Thoracic aorta (tissue), 2 donors: ENCODE data around the gene ELAVL2. TPM values are rescaled to one million over a fixed set of nuclear protein-coding genes. Genes with fewer than 3 reads are reported as not detected.

Source experiments
- ATAC-seq: fragments of 150-250 bp; one replicate; pipeline ENCODE4 v1.8.0; 2017; ENCODE audit warnings: low read depth; ENCODE audit not compliant: insufficient number of reproducible peaks, low FRiP score
- DNase-seq: peaks from one replicate; pipeline ENCODE4 v3.0.0-alpha.2; 2020; ENCODE audit warnings: low spot score
- H3K27ac ChIP-seq, 2 donors: fragments of 200-600 bp; sonication (generic); 1 replicate in 1 of 2; 2 replicates in 1 of 2; pipeline ENCODE4 v1.5.1; 2016; ENCODE audit warnings: mild to moderate bottlenecking in 2 of 2, moderate library complexity in 2 of 2
- H3K27me3 ChIP-seq: fragments of 200-600 bp; sonication (generic); replicated peaks from 2 replicates; pipeline ENCODE4 v1.6.0; 2016; ENCODE audit warnings: mild to moderate bottlenecking; ENCODE audit not compliant: insufficient read depth
- H3K36me3 ChIP-seq: fragments of 200-600 bp; sonication (generic); one replicate; pipeline ENCODE4 v1.5.1; 2016
- H3K4me1 ChIP-seq, 2 donors: fragments of 200-600 bp; sonication (generic); 1 replicate in 1 of 2; 2 replicates in 1 of 2; pipeline versions ENCODE4 v1.5.1 to v1.6.0; 2016; ENCODE audit warnings: low read depth in 2 of 2, mild to moderate bottlenecking in 1 of 2; ENCODE audit not compliant: control insufficient read depth in 1 of 2
- H3K4me3 ChIP-seq: fragments of 200-600 bp; sonication (generic); 2 replicates; pipeline ENCODE4 v1.5.1; 2016; ENCODE audit warnings: mild to moderate bottlenecking
- H3K9me3 ChIP-seq: fragments of 200-600 bp; sonication (generic); 2 replicates; pipeline ENCODE4 v1.5.1; 2016
- CTCF ChIP-seq: fragments of 200-600 bp; sonication (generic); IDR thresholded peaks from one replicate; pipeline ENCODE4 v1.5.1; 2019; ENCODE audit warnings: antibody characterized with exemption
- total RNA-seq, 2 donors: library from RNA; depleted of rRNA; stranded (reverse); fragments of >200 nt; gene quantifications; one replicate each; pipeline versions ENCODE4 v1.1.0 to v1.2.3, GENCODE V29; 2016

ELAVL2 gene
- total RNA-seq, 2 donors from 2014 or later = not detected

- no peak for DNase-seq
- Histone ChIP-seq H3K27ac (no peak overlapping the region), H3K4me1 (no peaks in the 10 kb centered on the region), H3K9me3 (no peaks in the 10 kb centered on the region), H3K36me3 (no peaks in the 10 kb centered on the region), H3K27me3 (no peaks in the 10 kb centered on the region), H3K4me3 (no peak overlapping the region)
- no peak for TF ChIP-seq CTCF
- no peak for ATAC-seq
Observed at GRCh38 chr9:23702311-23702922, 123.6 kb downstream of the ELAVL2 start.

- no peak for DNase-seq
- no peaks in the 10 kb centered on the region for H3K36me3 ChIP-seq
- no peak overlapping the region for H3K27ac ChIP-seq
- no peak for ATAC-seq
- TF ChIP-seq CTCF = no peak
- no peaks in the 10 kb centered on the region for H3K9me3 ChIP-seq
- H3K4me1 ChIP-seq = no peaks in the 10 kb centered on the region
- no peaks in the 10 kb centered on the region for H3K27me3 ChIP-seq
- H3K4me3 ChIP-seq = no peak overlapping the region
Observed at GRCh38 chr9:23701291-23701690, 124.7 kb downstream of the ELAVL2 start.

DNA sequence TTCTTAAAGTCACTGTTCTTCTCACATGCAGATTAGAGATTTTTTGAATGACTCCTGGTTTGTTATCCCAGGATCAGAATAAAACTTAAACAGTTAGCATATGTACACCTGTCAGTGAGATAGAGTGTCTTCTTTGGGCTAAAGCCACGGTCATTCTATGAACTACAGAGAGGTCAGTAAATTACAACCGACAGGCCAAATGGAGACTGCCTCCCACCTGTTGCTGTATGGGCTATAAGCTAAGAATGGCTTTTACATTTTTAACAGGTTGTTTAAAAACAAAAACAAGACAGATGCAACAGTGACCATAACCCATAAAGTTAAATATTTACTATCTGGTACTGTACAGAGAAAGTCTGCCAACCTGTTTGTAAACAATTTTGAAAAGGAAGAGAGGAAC, 125.7 kb downstream of the ELAVL2 start:
- Histone ChIP-seq H3K9me3 (no peaks in the 10 kb centered on the region), H3K27me3 (no peaks in the 10 kb centered on the region), H3K4me3 (no peak overlapping the region), H3K4me1 (no peaks in the 10 kb centered on the region), H3K27ac (no peak overlapping the region), H3K36me3 (no peaks in the 10 kb centered on the region)
- no peak for ATAC-seq
- DNase-seq = no peak
- no peak for TF ChIP-seq CTCF

- no peak for DNase-seq
- no peak for TF ChIP-seq CTCF
- Histone ChIP-seq H3K27me3 (no peaks in the 10 kb centered on the region), H3K4me3 (no peak overlapping the region), H3K27ac (no peak overlapping the region), H3K36me3 (no peaks in the 10 kb centered on the region), H3K4me1 (no peaks in the 10 kb centered on the region), H3K9me3 (no peaks in the 10 kb centered on the region)
- no peak for ATAC-seq
Observed at GRCh38 chr9:23698161-23698560, 127.9 kb downstream of the ELAVL2 start.

GRCh38 chr9:23695572-23695971, 130.5 kb downstream of the ELAVL2 start:
- TF ChIP-seq CTCF = no peak
- DNase-seq = no peak
- H3K4me1 ChIP-seq = no peaks in the 10 kb centered on the region
- no peaks in the 10 kb centered on the region for H3K27me3 ChIP-seq
- H3K36me3 ChIP-seq = no peaks in the 10 kb centered on the region
- H3K4me3 ChIP-seq = no peak overlapping the region
- no peak for ATAC-seq
- H3K27ac ChIP-seq = no peak overlapping the region
- no peaks in the 10 kb centered on the region for H3K9me3 ChIP-seq
